BJ (cell line): Measurements from ENCODE around the gene PAX3. TPM values are rescaled to one million over a fixed set of nuclear protein-coding genes. Genes with fewer than 3 reads are reported as not detected.

Experiments
- CTCF ChIA-PET: fragments of 350-600 bp; formaldehyde crosslinking; extraction: SDS; loops from one replicate; lab custom pipeline; 2021; ENCODE audit warnings: antibody characterized with exemption, inconsistent platforms; lab: Yijun Ruan, JAX
- POLR2A ChIA-PET: fragments of 300-600 bp; sonication (Branson Sonifier 250); formaldehyde crosslinking; extraction: SDS; loops from one replicate; lab custom pipeline; 2021; ENCODE audit warnings: antibody characterized with exemption; lab: Charles Lee
- DNase-seq: peaks from one replicate; pipeline ENCODE4 v3.0.0-alpha.2; 2011; ENCODE audit warnings: low read depth
- H3K27me3 ChIP-seq: 2 replicates; pipeline ENCODE4 v1.6.0; 2011; ENCODE audit warnings: low read length; ENCODE audit not compliant: control insufficient read depth, insufficient read depth
- H3K36me3 ChIP-seq: 2 replicates; pipeline ENCODE4 v1.5.1; 2011; ENCODE audit warnings: low read length; ENCODE audit not compliant: control insufficient read depth, insufficient read depth
- H3K4me3 ChIP-seq: 2 replicates; pipeline ENCODE4 v1.5.1; 2011; ENCODE audit warnings: low read depth, mild to moderate bottlenecking, control low read depth, low read length
- CTCF ChIP-seq: IDR thresholded peaks from 2 replicates; pipeline ENCODE4 v1.5.1; 2011; ENCODE audit warnings: low read depth, mild to moderate bottlenecking, control low read depth, inconsistent platforms, low read length, moderate library complexity; ENCODE audit not compliant: insufficient read depth
- polyA plus RNA-seq: library from polyadenylated mRNA; depleted of rRNA; stranded (reverse); fragments of >200 nt; gene quantifications from 2 replicates; pipeline ENCODE4 v1.2.3, GENCODE V29; 2011

The PAX3 gene
- polyA plus RNA-seq, 1 experiment: 11.1 TPM

GRCh38 chr2:222320436-222321395, 21.9 kb upstream of the PAX3 start:
- TF ChIP-seq CTCF: no peak
- DNase-seq: no peak
- Histone ChIP-seq H3K27me3 (peaks cover 16% of the 10 kb centered on the region), H3K36me3 (no peaks in the 10 kb centered on the region), H3K4me3 (peak overlapping the region; percentile 46)
- POLR2A ChIA-PET: no interaction called here
- CTCF ChIA-PET: no interaction called here

GRCh38 chr2:222319586-222320435, 21.0 kb upstream of the PAX3 start:
- DNase-seq: no peak
- TF ChIP-seq CTCF: no peak
- H3K4me3 ChIP-seq: peak overlapping the region; percentile 46
- POLR2A ChIA-PET: no interaction called here
- peaks cover 18% of the 10 kb centered on the region for H3K27me3 ChIP-seq
- CTCF ChIA-PET: interaction anchor here (0.6 to 2.9 kb wide), 5 partner anchors 242 to 300 kb away, joined by 3 to 21 read pairs (median 5); no protein-coding TSS in a partner anchor
- H3K36me3 ChIP-seq: no peaks in the 10 kb centered on the region

DNA sequence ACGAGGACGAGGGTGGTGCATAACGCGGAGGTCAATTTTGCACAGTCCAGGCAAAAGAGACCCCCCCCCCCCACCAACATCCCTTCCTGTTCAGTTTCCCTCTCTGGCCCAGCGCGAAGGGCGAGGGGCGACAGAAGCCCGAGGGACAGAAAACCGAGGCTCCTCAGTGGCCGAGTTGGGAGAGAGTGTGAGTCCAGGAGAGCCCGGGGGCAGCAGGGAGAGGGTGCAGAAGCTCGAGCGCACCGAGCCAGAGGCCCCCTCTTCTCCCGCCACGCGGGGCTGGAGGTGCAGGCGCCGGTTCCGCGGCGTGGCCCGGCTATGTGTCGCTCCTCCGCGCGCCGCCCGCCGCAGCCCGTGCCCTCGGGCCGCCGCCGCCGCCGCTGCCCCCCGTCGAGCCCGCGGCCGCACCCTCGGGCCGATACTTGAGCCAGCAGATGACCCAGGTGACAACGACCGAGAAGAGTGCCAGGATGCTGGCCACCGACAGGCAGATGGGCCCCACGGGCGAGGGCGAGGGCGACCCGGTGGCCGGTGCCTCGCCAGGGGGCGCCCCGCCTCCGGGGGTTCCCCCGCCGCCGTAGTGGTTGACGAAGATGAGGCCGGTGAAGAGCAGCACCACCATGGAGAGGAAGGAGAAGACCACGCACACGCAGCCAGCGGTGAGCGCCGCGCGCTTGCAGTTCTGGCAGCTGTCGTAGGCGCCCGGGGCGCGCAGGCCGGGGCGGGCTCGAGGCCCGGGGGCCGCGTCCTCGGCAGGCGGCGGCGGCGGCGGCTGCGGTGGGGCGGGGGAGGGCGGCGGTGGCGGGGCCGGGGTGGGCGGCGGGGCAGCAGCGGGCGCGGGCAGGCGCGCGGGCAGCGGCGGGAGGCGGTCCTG, 20.2 kb upstream of the PAX3 start:
- no peak for TF ChIP-seq CTCF
- Histone ChIP-seq H3K27me3 (peaks cover 18% of the 10 kb centered on the region), H3K36me3 (no peaks in the 10 kb centered on the region), H3K4me3 (peak overlapping the region; percentile 45)
- DNase-seq: no peak
- POLR2A ChIA-PET: no interaction called here
- CTCF ChIA-PET: interaction anchor here (0.6 to 2.9 kb wide), 15 partner anchors 7 to 305 kb away, joined by 3 to 21 read pairs (median 5); partner anchors contain the start of gene PAX3

GRCh38 chr2:222318026-222318711, 19.4 kb upstream of the PAX3 start:
- TF ChIP-seq CTCF: peak; percentile 57
- Histone ChIP-seq H3K27me3 (peaks cover 22% of the 10 kb centered on the region), H3K36me3 (no peaks in the 10 kb centered on the region), H3K4me3 (peak overlapping the region; percentile 45)
- no peak for DNase-seq
- ChIA-PET CTCF (interaction anchor here (0.6 to 2.9 kb wide), 18 partner anchors 8 to 306 kb away, joined by 3 to 21 read pairs (median 4); partner anchors contain the start of gene PAX3), POLR2A (no interaction called here)
